Keratinocyte (primary cell): Measurements from ENCODE around the gene ASL.
"Not testable (repeated sequence)": the region's sequence is repeated elsewhere in the genome, so short reads cannot be mapped to it uniquely, and the experiment has no call there.

Experiments used
- CTCF ChIP-seq, 3 experiments: IDR thresholded peaks in 1 of 3; conservative IDR thresholded peaks in 1 of 3; optimal IDR thresholded peaks in 1 of 3; 2 replicates in 2 of 3; 3 replicates in 1 of 3; pipeline versions ENCODE3 to v1.5.1; 2011; ENCODE audit warnings: low read length in 3 of 3, mild to moderate bottlenecking in 3 of 3, moderate library complexity in 2 of 3, control low read depth in 1 of 3, inconsistent platforms in 1 of 3; ENCODE audit not compliant: insufficient read depth in 2 of 3; ENCODE audit errors: extremely low read depth in 1 of 3
- EZH2 ChIP-seq: IDR thresholded peaks from one replicate; pipeline ENCODE4 v1.6.1; 2012; ENCODE audit warnings: inconsistent platforms, mild to moderate bottlenecking, low read length, moderate library complexity

GRCh38 chr7:66034436-66035010 is 41.1 kb upstream of the ASL start:
- TF ChIP-seq CTCF (optimal IDR thresholded peaks at IDR 0.05 in 1 of 3, IDR thresholded peaks at IDR 0.05 in 1 of 3, conservative IDR thresholded peaks at IDR 0.05 in 1 of 3; ENCODE audit: extremely low read depth in 1 of 3, insufficient read depth in 2 of 3, low read length in 3 of 3); EZH2: not testable (repeated sequence)
